Stimulated activated memory B cell treated with anti-CD40 and anti-IgM and Interleukin-4, amounts not matched to agents 10 μg/mL and 1 μg/mL and 100 μg/mL, for 72 hours (primary cell): ENCODE measurements around the gene CEP43.
"Not testable (repeated sequence)": the region's sequence is repeated elsewhere in the genome, so short reads cannot be mapped to it uniquely, and the experiment has no call there.

Experiments
- ATAC-seq: fragments of 150-1000 bp; cut with Tn5 transposase; 2 replicates; pipeline ENCODE4 v1.10.0; 2021
- H3K27ac Mint-ChIP-seq: one replicate; pipeline ENCODE4 v1.8.0; 2022; ENCODE audit warnings: mild to moderate bottlenecking, mixed read lengths
- H3K27me3 Mint-ChIP-seq: one replicate; pipeline ENCODE4 v1.8.0; 2022; ENCODE audit warnings: mixed read lengths
- H3K36me3 Mint-ChIP-seq: one replicate; pipeline ENCODE4 v1.8.0; 2022; ENCODE audit warnings: mixed read lengths
- H3K4me1 Mint-ChIP-seq: one replicate; pipeline ENCODE4 v1.8.0; 2022; ENCODE audit warnings: mixed read lengths
- H3K4me3 Mint-ChIP-seq: one replicate; pipeline ENCODE4 v1.8.0; 2022; ENCODE audit warnings: mild to moderate bottlenecking, moderate library complexity, mixed read lengths
- H3K9me3 Mint-ChIP-seq: one replicate; pipeline ENCODE4 v1.8.0; 2022; ENCODE audit warnings: mixed read lengths

The CEP43 gene, protein sequence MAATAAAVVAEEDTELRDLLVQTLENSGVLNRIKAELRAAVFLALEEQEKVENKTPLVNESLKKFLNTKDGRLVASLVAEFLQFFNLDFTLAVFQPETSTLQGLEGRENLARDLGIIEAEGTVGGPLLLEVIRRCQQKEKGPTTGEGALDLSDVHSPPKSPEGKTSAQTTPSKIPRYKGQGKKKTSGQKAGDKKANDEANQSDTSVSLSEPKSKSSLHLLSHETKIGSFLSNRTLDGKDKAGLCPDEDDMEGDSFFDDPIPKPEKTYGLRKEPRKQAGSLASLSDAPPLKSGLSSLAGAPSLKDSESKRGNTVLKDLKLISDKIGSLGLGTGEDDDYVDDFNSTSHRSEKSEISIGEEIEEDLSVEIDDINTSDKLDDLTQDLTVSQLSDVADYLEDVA

DNA sequence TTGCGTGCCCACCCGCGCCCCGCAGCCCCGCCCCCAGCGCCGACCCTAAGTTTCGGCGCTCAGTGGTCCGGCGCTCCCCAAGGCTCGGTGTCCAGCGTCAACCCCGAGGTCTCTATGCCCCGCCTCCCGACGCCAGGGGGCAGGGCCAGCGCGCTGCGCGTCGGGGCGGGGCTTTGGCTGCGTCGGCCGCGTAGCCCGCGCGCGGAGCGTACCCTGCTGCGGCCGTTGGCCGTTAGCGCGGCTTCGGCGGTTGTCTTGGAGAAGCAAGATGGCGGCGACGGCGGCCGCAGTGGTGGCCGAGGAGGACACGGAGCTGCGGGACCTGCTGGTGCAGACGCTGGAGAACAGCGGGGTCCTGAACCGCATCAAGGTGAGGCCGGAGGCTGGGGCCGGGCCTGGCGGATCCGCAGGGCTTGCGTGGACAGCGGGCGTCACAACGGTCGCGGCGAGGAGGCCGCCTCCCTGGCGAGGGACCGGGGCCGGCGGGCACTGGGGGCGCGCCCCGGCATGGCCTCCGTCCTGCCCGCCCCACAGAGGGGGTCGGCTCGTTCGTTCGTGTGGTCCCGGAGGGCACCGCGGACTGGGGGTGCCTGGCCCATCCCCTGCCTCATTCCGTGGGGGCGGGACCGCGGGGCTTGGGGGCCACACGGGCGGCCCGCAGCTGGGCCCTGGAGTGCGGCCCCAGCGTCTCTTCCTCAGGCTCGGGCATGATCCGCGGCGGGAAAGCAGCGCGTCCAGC lies at the start of gene CEP43:
TSS of gene CEP43 (plus strand) at position 253 of the 739 bp plus-strand sequence. CDS start at position 269, 16 bp downstream.
- peak; percentile 98 for ATAC-seq
- peaks cover 11% of the 10 kb centered on the region for H3K36me3 Mint-ChIP-seq

DNA sequence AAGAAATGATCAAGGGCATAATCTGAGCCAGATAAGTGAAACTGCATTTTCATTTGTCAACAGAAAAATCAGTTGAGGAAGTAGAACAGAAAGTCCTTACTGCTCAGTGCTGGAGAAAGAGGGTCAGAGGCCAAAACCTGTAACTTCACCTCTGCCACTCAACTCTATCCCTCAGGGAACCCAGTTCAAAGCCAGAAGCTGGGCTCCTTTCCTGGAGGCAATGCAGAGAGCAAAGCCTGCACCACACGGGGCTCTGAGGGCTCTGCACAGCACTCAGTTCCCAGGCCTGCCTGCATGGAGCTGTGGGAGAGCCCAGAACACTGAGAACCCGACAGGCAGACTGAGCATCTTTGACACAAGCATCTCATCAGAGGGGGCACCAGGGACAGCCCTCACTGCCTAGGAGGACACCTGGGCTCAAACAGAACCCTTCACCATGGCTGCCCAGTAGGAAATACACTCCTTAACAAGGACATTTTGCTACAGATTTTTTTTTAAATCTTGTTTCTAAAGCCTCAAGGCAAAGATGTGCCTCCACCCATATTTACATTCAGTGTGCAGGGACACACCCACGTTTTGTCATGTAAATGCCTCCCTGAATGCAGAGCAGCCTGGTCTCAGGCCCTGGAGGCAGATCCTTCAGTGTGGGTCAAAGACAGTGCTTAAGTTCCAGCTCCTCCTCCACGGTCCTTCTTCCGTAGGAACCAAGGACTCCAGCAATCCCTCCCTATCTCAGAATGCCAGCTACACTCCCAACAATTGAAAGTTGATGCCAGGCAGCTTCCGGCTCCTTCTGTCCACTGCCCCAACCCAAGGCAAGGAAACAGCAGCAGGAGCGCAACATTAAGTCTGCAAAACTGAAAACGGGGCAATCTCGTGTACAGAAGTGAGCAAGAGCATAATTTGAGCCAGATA lies 49.4 kb upstream of the CEP43 start:
- peaks cover 66% of the 10 kb centered on the region for H3K4me1 Mint-ChIP-seq
- H3K9me3 Mint-ChIP-seq = peaks cover 3% of the 10 kb centered on the region
- peak overlapping the region; percentile 97 for H3K27ac Mint-ChIP-seq
- H3K27me3 Mint-ChIP-seq = no peaks in the 10 kb centered on the region
- H3K4me3 Mint-ChIP-seq = peak overlapping the region; percentile 85
- H3K36me3 Mint-ChIP-seq = peaks cover 26% of the 10 kb centered on the region
- peak; percentile 21 for ATAC-seq

More for the DNA sequence above, at the start of gene CEP43:
- Mint-ChIP-seq H3K27ac (peak within 1 kb of the TSS; percentile 79), H3K9me3 (no peaks in the 10 kb centered on the region), H3K4me3 (peak within 1 kb of the TSS; percentile 90), H3K27me3 (no peaks in the 10 kb centered on the region), H3K4me1 (peaks cover 32% of the 10 kb centered on the region)

- ATAC-seq = peak; percentile 75
- H3K27me3 Mint-ChIP-seq = no peaks in the 10 kb centered on the region
- H3K27ac Mint-ChIP-seq = peak overlapping the region; percentile 97
- peaks cover 19% of the 10 kb centered on the region for H3K36me3 Mint-ChIP-seq
- peak overlapping the region; percentile 85 for H3K4me3 Mint-ChIP-seq
- H3K9me3 Mint-ChIP-seq = no peaks in the 10 kb centered on the region
- H3K4me1 Mint-ChIP-seq = peaks cover 66% of the 10 kb centered on the region
Measured at GRCh38 chr6:166950443-166950821, 48.8 kb upstream of the CEP43 start.

- Mint-ChIP-seq H3K27ac (peak overlapping the region; percentile 97), H3K4me1 (peaks cover 69% of the 10 kb centered on the region), H3K4me3 (peak overlapping the region; percentile 85), H3K36me3 (peaks cover 15% of the 10 kb centered on the region)
- peak; percentile 94 for ATAC-seq
- not testable (repeated sequence) for H3K9me3 Mint-ChIP-seq, H3K27me3 Mint-ChIP-seq
Measured at GRCh38 chr6:166950892-166951669, 48.1 kb upstream of the CEP43 start.

DNA sequence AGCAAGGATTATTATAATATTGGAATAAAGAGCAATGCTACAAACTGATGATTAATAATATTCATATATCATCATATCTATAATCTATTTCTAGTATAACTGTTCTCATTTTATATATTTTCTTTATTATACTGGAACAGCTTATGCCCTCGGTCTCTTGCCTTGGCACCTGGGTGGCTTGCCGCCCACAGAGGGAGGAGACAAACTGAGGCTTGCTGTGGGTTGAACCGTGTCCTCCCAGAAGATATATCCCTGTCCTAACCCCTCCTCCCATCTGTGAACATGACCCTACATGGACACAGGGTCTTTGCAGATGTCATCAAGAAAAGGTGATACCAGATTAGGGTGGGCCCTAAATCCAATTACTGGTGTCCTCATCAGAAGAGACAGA lies 47.5 kb upstream of the CEP43 start:
- no peaks in the 10 kb centered on the region for H3K27me3 Mint-ChIP-seq
- peak overlapping the region; percentile 85 for H3K4me3 Mint-ChIP-seq
- ATAC-seq = no peak
- H3K9me3 Mint-ChIP-seq = no peaks in the 10 kb centered on the region
- H3K4me1 Mint-ChIP-seq = peaks cover 69% of the 10 kb centered on the region
- H3K36me3 Mint-ChIP-seq = peaks cover 12% of the 10 kb centered on the region
- H3K27ac Mint-ChIP-seq = peak overlapping the region; percentile 97

DNA sequence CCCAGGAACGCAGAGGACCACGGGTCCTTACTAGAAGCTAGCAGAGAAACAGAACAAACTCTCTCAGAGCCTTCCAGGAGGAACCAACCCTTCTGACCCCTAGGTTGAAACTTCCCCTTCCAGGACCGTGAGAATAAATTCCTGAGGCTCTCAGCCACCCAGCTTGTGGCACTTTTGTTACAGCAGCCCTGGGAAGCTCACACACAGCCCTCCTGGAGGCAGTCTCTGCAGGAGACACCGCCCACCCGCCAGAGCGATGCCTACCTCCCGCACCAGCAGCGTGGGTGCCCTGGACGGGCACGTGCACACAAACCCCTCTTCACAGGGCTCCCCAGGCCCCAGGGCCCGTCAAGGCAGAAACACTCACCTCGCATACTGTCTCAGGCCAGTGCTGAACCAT lies 47.1 kb upstream of the CEP43 start:
- H3K27ac Mint-ChIP-seq = peak overlapping the region; percentile 97
- peaks cover 12% of the 10 kb centered on the region for H3K36me3 Mint-ChIP-seq
- H3K4me3 Mint-ChIP-seq = peak overlapping the region; percentile 18
- H3K4me1 Mint-ChIP-seq = peaks cover 73% of the 10 kb centered on the region
- H3K9me3 Mint-ChIP-seq = no peaks in the 10 kb centered on the region
- no peak for ATAC-seq
- H3K27me3 Mint-ChIP-seq = no peaks in the 10 kb centered on the region

DNA sequence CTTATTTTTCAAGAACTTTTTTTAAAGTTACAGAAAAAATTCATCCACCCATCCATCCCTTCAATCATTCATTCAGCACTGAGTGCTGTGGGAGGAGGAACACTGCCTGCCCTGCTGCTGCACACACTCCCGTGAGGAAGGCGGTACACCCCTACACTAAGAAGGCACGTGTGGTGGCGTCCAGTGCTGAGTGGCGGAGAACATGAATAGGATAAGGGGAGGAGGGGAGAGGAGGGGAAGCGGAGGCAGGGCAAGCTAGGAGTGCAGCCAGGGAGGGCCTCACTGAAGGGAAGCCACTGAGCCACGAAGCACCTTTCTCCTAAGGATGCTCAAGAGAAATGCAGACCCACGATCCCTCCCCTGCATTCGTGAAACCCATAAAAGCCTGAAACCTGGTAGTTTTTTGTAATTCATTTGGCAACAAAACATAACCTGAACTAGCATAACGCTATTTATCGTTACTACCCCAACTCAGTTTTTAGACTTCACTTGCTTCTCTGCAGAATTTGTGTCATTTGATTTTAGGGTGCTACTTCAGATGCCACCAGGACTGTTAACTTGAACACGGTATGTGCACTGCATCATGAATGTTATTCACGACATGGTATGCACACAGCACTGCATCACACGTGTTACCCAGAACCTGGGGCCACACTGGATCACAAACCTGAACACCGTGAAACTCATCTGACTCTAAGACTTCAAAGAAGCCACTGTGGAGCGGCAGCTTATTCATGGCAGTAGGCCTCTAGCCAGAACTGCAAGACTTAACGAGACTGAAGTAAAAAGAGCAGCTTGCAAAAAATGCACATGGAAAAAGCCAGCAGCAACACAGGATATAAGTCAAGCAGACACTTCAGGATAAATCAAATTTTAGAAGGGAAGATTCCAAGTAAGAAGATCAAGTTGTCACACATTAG lies 46.4 kb upstream of the CEP43 start:
- ATAC-seq = no peak
- Mint-ChIP-seq H3K36me3 (peaks cover 12% of the 10 kb centered on the region), H3K27ac (peak overlapping the region; percentile 97), H3K9me3 (no peaks in the 10 kb centered on the region), H3K4me3 (no peak overlapping the region), H3K4me1 (peaks cover 76% of the 10 kb centered on the region), H3K27me3 (no peaks in the 10 kb centered on the region)

DNA sequence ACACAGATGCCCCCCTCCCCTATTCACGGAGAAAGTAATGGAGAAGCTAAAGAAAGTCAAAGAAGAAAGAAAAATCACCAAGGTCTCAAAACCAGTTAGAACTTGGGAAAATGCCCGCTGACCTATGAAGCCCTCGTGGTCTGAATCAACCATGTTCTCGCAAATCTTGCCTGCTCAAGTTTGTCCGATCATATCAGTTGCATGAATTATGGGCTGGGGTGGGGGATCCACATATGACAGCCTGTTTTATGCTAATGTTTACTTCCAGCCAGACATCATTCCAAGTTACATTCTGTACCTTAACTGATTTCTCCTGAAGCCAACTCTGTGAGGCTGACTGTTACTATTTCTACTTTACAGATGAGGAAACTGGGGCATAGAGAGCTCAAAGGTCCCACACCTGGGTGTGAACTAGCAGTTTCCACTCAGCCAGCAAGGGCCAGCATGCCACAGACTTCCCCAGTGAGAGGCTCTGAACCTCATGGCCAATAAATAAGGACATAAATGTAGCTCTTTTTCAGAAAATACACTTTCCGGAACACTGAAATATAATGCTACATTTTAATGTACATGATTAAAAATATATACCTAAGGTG lies 45.0 kb upstream of the CEP43 start:
- H3K4me3 Mint-ChIP-seq = peak overlapping the region; percentile 88
- no peaks in the 10 kb centered on the region for H3K27me3 Mint-ChIP-seq
- peaks cover 12% of the 10 kb centered on the region for H3K36me3 Mint-ChIP-seq
- peaks cover 89% of the 10 kb centered on the region for H3K4me1 Mint-ChIP-seq
- ATAC-seq = no peak
- H3K9me3 Mint-ChIP-seq = no peaks in the 10 kb centered on the region
- H3K27ac Mint-ChIP-seq = peak overlapping the region; percentile 97

DNA sequence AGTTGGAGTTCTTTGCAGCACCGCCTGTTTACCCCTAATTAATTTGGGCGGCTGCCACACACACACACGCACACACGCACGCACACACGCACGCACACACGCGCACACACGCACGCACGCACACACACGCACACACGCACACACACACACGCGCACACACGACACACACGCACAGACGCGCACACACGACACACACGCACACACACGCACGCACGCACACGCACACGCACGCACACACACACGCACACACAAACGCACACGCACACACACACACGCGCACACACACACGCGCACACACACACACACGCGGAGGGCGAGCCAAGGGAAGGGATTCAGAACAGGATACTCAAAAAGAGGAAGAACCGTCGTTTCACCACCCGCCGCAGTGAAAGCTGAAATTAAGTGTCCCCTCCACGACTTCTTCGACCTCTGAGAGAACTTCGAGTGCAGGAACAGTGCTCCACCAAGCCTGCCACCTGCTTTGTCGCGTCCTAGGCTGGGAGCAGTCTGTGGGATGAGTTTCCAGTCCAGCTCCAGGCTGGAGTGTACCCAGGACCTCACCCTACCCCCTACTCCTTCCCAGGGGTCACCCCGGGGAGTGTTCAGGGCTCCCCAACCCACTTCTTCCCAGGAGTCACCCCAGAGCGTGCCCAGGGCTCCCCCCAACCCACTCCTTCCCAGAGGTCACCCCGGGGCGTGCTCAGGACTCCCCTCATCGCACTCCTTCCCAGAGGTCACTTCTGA lies 43.9 kb upstream of the CEP43 start:
- Mint-ChIP-seq H3K36me3 (peaks cover 7% of the 10 kb centered on the region), H3K27me3 (no peaks in the 10 kb centered on the region), H3K4me3 (peak overlapping the region; percentile 88), H3K27ac (peak overlapping the region; percentile 97), H3K4me1 (peaks cover 90% of the 10 kb centered on the region), H3K9me3 (no peaks in the 10 kb centered on the region)
- no peak for ATAC-seq

DNA sequence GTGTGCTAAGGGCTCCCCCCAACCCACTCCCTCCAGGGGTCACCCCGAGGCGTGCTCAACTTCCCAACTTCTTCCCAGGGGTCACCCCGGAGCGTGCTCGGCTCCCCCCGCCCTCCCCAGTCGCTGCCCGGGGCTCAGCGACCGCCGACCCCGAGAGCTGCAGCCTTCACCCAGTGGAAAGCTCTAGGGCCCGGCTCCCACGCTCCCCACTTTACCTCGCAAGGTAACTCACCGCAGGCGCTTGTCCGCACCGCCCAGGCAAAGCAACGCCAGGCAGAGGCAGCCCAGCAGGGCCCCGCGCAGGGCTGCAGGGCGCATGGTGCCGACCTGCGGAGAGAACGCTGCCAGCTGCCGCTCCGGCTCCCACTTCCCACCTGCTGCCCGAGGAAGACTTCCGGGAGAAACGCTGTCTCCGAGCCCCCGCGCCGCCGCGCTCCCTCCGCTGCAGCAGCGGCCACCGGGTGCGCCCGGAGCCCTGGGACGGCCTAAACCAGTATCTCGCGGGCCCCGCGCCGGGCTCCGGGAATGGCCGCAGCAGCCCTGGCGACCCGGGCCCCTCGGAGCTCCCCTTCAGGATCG lies 43.2 kb upstream of the CEP43 start:
- H3K4me3 Mint-ChIP-seq = peak overlapping the region; percentile 88
- ATAC-seq = peak; percentile 16
- no peaks in the 10 kb centered on the region for H3K9me3 Mint-ChIP-seq
- H3K36me3 Mint-ChIP-seq = peaks cover 7% of the 10 kb centered on the region
- H3K27me3 Mint-ChIP-seq = no peaks in the 10 kb centered on the region
- peak overlapping the region; percentile 97 for H3K27ac Mint-ChIP-seq
- H3K4me1 Mint-ChIP-seq = peaks cover 90% of the 10 kb centered on the region

DNA sequence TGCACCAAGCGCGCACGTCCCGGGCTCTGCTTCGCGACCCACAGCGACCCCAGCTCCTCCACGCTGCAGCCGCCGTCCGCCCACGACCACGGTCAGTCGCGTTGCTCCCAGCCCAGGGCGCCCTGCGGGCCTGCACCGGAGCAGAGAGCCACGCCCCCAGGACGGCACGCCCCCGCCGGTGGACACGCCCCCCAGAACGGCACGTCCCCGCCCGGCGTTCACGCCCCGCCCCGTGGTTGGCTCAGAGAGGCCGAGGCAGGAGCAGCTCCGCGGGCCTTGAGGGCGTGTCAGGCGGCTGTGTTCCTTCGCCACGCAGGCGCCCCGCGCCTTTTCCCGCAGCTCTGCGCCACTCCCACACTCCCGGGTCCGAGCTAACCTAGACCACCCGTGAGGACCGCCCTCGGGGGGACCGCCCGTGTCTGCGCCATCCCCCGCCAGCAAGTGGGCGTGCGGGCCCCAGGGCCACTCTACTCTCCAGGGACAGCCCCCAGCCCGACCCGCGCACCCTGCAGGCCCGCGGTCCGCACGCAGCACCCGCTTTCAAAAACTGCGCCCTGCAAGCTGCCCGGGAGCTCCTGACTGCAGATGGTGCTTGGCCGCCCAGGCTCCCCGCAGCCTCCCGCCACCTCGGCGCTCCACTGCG lies 42.6 kb upstream of the CEP43 start, which contains the start of gene RNASET2:
TSS of gene RNASET2 (minus strand) at position 107 of the 643 bp plus-strand sequence. CDS start 368 bp downstream, outside the sequence.
- peak; percentile 93 for ATAC-seq
- peak within 1 kb of the TSS; percentile 88 for H3K4me3 Mint-ChIP-seq

More for the DNA sequence above, 42.6 kb upstream of the CEP43 start, which contains the start of gene RNASET2:
- H3K36me3 Mint-ChIP-seq = peaks cover 7% of the 10 kb centered on the region
- peak within 1 kb of the TSS; percentile 97 for H3K27ac Mint-ChIP-seq
- H3K27me3 Mint-ChIP-seq = no peaks in the 10 kb centered on the region
- H3K4me1 Mint-ChIP-seq = peaks cover 83% of the 10 kb centered on the region
- H3K9me3 Mint-ChIP-seq = no peaks in the 10 kb centered on the region
